Stimulated activated CD4-positive, alpha-beta T cell treated with anti-CD3 and anti-CD28 coated beads, Interleukin-2, amount 100 ng/mL, for 4 hours (primary cell): ENCODE measurements around the gene IL2RG.

Source experiments
- DNase-seq: peaks from one replicate; pipeline ENCODE4 v3.0.0-alpha.2; 2020; ENCODE audit warnings: low read depth

IL2RG gene

DNA sequence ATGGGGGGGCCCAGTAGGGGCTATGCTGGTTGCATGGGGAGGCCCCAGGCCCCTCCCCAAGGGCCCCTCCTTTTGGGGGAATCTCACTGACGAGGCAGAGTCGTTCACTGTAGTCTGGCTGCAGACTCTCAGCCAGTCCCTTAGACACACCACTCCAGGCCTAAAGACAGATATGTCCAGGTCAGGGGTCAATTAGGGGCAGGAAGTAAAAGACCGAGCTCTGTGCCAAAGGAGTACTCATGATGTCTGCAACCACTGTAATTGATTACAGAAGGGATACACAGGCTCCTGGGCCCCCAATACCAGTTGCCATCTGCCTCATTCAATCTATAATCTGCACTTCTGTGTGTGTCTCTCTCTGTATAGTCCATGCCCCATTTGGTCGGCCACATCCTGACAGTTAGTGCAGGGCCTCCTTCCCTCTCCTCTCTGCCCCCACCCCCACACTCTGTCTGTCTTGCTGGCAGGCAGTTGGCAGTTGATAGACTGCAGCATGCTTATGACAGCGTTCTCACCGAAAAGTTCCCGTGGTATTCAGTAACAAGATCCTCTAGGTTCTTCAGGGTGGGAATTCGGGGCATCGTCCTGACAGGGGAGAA lies 3.5 kb downstream of the IL2RG start:
- DNase-seq: no peak

DNA sequence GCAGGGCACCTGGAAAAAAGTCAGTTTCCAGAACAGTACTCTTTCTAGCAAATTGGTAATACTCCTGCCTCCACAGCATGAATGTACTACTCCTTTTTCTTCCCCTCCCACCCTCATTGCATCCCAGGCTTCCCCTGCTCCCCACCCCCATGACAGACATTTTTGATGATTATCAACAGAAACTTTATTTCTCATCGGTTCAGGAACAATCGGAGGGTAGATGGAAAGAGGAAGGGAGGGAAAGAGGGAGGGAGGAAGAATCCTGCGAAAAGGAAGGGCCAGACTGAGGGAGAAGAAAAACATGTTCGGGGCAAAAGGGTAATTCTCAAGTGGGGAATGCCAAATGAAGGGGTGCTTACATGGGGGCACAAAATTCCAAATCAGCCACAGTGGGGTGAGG lies 4.1 kb downstream of the IL2RG start:
- no peak for DNase-seq

DNA sequence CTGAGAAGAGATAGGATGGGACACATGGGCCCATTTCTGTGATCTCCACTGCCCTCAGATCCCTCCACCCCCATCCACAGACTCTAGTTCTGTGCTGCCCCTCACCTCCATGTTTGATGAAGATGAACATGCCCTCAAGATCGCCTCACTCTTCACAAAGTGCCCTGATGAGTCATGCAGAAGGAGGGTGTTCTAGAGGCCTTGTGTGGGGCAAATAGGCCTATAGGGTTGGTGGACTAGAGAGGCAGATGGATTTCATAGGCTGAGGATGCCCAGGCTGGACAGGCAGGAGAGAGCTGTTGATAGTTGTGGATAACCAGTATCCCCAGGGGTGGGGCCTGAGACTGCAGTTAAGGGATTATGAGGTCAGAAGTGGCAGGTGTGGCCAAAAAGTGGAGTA lies 5.0 kb downstream of the IL2RG start, which contains the start of gene CXorf65:
Gene CXorf65 (minus strand): TSS at position 314 of the 400 bp plus-strand sequence. CDS start 184 bp downstream, at position 130.
- no peak for DNase-seq

DNA sequence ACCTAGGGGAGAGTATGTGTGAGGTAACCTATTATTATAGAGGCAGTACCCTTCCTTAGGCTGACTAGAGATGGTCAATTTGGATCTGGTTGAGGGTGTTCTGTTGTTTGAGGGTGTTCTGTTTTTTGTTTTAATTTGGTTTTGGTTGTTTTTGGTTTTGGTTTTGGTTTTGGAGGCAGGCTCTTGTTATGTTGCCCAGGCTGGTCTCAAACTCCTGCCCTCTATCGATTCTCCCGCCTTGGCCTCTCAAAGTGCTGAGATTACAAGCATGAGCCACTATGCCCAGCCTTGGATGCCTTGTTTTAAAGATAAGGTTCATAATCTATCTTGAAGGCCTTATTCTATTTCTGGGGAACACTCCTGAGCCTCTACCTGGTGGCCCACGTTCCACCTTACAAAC lies 5.7 kb downstream of the IL2RG start:
- no peak for DNase-seq

DNA sequence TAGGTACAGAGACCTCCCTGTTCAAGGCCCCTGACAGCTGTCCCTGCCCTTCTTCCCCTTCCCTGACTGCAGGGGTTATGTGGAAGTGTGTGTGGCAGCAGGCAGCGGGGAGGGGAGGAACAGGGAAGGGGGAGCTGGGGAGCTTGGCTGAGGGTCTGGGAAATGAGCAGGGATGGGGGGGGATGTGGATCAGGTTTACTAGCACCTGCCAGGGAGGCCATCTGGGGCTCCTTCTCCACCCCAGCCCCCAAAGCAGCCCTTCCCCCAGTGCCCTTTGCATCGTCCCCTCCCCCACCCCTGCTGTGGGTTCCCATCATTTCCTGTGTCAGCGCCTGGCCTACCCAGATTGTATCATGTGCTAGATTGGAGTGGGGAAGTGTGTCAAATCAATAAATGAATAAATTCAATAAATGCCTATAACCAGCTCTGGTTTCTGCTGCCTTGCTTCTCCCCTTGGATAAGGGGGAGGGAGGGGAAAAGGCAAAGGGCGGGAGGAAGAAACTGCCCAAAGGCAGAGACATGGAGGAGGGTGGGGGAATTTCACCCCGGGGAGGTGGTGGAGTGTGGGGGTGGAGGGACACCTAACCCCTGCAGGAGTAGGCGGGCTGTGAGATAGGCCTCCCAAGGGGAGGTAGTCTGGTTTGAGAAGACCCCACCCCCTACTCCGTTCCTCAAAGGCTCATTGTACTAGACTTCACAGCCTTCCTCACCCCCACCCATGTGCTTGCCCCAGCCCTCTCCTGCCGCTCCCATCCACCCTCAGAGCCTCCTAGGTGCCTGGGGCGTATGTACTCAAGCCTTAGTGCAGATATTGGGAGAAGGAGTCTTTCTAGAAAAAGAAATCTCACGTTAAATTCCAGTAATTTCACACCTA lies 8.0 kb downstream of the IL2RG start:
- peak; percentile 44 for DNase-seq

- DNase-seq: no peak
Observed at GRCh38 chrX:71102292-71102691, 9.1 kb downstream of the IL2RG start.

GRCh38 chrX:71100581-71101505 lies 10.5 kb downstream of the IL2RG start:
- no peak for DNase-seq

DNA sequence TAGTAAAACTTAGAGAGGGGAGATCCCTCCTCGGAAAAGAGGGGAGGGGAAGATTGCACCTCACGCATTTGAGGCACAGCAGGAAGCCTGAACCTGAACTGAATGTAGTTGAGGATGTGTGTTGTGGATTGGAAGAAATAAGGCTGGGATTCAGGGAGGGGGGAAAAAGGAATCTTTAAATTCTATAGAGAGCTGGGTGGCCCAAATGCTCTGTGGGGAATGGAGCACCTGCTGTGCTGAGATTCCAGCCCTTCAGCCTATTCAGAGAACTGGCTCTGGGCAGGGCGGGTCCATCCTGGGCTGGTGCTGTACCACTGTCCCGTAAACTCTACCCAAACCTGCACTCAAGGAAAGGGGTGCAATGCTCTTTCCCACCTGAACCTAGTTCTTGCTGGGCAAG lies 11.6 kb downstream of the IL2RG start:
- DNase-seq: no peak

DNA sequence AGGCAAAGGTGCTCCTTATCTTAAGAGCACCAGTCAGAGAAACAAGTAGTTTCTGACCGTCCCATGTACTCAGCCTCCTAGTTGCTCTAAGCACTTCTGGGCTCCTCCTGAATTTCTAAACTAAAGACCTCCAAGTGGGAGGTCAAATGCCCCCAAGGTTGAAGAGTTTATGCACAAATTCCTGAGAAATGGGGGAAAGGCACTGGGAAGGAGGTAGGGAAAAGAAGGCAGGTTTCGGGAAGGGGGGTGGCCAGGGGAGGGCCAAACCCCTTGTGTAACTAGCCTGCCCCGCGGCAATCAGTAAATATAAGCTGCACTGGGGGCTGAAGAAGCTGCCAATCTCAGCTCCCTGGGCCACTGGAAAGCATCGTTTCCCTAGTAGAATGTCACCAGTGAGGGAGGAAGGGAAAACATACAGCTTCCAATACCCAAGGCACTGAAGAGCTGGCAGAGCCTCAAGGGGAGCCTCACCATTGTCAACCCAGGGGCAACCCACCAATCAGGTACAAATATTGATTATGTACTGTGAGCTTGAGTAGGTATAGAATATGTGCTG lies 12.3 kb downstream of the IL2RG start:
- no peak for DNase-seq

- peak; percentile 70 for DNase-seq
Observed at GRCh38 chrX:71098302-71098701, 13.1 kb downstream of the IL2RG start.

- DNase-seq: no peak
Observed at GRCh38 chrX:71096760-71097032, 14.7 kb downstream of the IL2RG start.

- DNase-seq: no peak
Observed at GRCh38 chrX:71095981-71096759, 15.2 kb downstream of the IL2RG start.

DNA sequence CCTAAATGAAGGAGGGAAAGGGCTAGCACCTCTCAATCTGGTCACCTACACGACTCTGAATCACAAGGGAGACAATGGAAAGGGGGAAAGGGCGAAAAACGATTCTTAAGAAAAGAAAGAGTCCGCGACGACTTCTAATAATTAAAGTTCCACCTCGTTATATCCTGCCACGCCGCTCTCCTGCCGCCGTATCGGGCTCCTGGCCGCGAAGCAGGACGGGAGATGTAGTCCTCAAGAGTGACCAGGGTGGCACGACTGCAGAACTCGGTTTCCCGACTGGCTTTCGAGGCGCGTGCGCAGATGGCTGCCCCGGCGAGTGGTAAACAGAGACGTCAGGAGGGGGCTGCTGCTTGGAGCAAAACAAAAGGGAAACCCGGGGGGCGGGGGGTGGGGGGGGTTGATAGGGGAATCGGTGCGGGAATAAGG lies 15.8 kb downstream of the IL2RG start, which contains the start of gene FOXO4:
Gene FOXO4 (plus strand): TSS at position 297 of the 426 bp plus-strand sequence. CDS start 678 bp downstream, outside the sequence.
- peak; percentile 80 for DNase-seq

- DNase-seq: no peak
Observed at GRCh38 chrX:71095033-71095432, 16.3 kb downstream of the IL2RG start.

DNA sequence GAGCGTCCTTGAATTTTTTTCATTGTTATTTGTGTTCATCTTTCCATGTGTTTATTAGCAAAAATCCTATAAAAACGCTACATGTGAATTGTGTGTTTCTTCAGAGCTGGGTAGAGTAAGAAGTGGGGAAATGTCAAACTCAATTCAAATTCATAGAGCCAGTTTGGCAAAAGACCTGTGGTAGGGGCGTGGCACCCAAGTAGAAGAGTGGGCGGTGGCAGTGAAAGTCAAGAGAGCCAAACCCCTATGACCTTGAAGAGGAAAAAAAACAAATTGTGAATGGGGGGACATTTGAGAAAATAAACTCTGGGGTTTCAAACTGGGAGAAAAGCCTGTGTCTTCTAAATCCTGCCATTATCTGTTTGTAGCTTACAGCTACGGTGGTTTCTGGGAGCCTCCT lies 20.1 kb downstream of the IL2RG start:
- no peak for DNase-seq

GRCh38 chrX:71085900-71086299 lies 25.5 kb downstream of the IL2RG start:
- no peak for DNase-seq

DNA sequence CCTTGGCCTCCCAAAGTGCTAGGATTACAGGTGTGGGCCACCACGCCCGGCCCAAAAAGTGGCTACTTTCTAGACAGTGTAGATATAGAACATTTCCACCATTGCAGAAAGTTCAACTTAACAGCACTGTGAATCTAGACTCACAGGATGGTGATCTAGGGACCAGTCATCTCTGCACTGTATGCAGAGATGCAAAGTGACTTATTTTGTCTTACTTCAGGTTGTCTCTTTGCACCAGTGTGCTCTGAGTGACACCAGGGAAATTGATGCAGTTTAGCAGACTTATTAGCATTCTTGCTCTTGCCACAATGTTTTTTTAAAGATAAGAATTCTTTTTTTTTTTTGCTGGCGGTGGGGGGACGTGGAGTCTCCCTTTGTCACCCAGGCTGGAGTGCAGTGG lies 28.6 kb downstream of the IL2RG start:
- DNase-seq: no peak

DNA sequence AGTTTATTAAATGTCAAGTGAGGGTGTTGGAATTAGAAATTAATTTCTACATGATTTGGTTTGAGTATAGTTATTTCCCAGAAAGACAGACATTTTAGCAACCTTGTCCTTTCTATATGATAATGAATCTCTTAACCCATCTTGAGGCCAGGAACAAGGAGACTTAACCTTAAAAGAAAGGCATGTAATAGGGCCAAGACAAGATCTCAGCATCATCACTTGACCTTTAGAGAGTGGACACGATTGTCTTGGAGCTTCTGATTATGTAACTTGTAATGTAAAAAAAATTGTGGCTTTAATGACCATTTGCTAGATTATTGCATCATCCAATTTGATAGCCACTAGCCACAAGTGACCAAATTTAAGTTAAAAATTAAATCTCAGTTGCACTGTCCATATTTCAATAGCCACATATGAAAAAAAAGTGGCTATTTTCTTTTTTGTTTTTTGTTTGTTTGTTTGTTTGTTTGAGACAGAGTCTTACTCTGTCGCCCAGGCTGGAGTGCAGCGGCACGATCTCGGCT lies 29.2 kb downstream of the IL2RG start:
- no peak for DNase-seq

DNA sequence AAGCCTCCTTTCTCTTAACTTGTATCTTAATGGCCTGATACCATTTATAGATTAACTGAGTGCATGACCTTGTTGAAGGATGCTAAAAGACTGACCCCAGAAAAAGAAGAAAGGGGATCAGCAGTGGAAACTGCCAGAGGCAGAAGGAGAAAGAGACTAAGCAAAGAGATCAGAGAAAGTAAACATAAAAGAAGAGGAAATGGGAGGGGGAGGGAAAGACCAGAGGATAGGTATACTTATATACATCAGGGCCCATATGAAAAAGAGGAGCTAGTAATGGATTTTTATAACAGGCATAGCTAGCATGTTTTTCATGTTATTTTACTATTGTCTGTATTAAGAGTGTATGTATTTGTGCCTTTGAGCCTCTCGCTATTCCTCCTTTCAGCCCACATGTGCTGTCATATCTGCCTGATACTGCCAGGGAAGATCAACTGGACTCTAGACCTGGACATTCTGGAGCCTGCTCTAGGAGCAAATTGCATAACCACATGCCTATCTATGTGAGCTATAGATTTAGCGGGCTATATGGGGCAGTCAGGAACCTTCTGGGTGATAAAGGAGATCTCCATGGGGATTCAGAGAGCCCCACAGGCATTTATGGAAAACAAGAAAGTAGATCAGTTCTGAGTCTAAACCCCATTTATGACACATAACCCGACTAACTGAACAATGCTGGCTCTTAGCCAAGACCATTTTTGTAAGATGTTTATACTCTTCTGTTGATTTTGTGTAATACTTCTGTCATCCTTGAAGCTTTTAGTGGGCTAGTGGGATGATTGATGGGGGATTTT lies 29.9 kb downstream of the IL2RG start:
- DNase-seq: no peak

DNA sequence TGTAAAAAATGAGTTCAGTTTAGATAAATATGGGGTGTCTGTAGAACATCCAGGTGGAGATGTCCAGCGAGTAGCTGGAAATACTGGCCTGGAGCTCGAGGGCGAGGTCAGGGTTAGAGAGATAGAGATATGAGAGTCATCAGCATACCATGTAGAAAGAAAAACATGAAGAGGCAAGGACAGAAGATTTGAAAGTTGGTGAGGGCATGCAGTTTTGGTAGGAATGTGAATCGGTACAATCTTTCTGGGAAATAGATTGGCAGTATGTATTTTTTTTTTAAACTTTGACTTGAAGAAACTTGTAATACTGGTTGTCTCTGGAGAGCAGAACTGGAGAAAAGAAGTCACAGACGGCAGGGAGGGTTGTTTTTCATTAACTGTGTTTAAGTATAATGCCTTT lies 40.8 kb downstream of the IL2RG start:
- DNase-seq: no peak
